ENCODE measurements around the gene SPATA32.
"Not testable (repeated sequence)": the region's sequence is repeated elsewhere in the genome, so short reads cannot be mapped to it uniquely, and the experiment has no call there.

SPATA32 gene

DNA sequence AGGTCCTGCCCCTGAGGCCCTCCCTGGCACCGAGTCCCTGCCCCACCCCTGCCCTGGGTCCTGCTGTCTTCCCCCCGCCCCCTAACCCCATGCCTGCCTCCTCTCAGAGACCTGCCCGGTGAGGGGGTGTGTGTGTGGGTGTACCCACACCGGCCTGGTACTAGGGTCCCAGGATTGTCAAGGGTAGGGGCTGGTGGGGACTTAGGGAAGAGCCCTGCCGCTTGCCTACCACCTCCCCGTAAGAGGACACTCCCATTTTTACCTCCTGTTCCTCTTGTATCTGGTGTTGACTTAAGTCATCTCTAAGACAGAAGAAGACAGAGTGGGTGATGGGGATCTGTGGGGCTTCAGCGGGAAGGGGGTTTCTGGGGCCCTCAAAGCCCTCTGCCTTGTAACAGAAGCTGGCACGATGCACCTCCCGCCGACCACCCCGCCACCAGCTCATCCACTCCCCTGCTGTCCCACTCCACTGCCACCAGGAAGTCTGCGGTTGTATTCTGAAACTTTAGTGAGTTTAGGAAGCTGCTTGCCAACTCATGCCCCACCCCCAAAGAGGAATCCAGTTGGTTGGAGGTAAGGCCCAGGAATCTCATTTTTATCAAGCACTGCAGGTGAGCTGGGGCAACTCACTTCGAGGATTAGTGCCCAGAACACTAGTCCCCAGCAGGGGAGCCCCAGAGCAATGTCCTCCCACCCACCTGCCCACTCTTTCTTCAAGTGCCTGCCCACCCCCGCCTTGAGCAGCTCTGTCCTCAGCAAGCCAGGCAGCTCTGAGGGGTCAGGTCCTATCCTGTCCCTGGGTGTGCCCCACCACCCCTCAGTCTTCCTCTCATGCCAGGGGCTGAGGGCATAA, 5.6 kb downstream of the SPATA32 start:
- Histone ChIP-seq H3K4me1 (ENCODE audit: insufficient read depth, low read length) (peaks cover 13% of the 10 kb centered on the region), H3K27me3 (ENCODE audit: insufficient read depth, low read length) (peaks cover 5% of the 10 kb centered on the region), H3K27ac (ENCODE audit: low read depth, low read length) (no peak overlapping the region), H3K36me3 (ENCODE audit: insufficient read depth, low read length) (no peaks in the 10 kb centered on the region), H3K9me3 (ENCODE audit: insufficient read depth, low read depth, low read length) (no peaks in the 10 kb centered on the region), H3K9ac (ENCODE audit: low read depth, low read length) (no peak overlapping the region), H3K4me3 (ENCODE audit: low read length) (no peak overlapping the region; the same call in 1 of the 2 replicates)
- 75% methylated on average over 9 of the region's 14 CpGs for WGBS

DNA sequence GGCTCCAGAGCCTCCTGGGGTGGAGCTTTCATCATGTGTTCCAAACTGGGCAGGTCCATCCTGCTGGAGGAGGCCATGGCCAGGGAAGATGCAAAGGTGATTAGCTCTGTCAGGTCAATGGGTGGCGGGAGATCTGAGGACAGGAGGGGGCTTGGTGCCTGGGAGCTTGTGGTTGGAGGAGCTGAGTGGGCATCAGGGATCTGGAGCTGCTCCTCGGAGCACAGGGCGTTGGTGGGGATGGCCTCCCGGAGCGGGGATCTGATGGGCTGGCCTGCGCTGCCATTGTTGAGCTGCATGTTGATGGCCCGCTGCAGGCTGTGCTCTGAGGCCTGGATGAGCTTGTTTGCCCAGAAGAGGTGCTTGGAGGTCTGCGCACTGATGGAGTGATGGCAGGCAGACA, 6.5 kb downstream of the SPATA32 start:
- 94% methylated on average over 8 of the region's 8 CpGs for WGBS
- H3K9ac ChIP-seq (ENCODE audit: low read depth, low read length), result no peak overlapping the region

DNA sequence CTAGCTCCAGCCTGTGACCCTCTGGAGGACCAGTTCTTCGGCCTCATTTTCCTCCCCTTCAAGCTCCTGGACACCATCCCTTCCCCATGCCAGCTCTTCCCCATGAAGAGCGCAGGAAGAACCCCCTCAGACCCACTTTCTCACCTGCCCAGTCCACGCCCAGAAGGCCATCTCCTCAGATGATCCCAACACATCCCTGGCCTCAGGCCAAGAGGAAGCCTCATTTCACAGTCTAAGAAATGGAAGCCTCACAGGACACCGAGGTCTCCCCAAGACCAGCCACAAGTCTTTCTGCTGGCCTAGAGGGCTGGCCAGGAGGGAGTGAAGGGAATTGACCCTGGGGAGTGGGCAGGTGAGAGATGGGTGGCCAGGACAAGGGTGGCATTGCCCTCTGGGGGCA, 8.0 kb downstream of the SPATA32 start:
- no peaks in the 10 kb centered on the region for H3K9me3 ChIP-seq (ENCODE audit: insufficient read depth, low read depth, low read length)
- no peak overlapping the region for H3K4me3 ChIP-seq (ENCODE audit: low read length)
- WGBS, result 93% methylated on average over 4 of the region's 4 CpGs
- H3K36me3 ChIP-seq (ENCODE audit: insufficient read depth, low read length), result peaks cover 15% of the 10 kb centered on the region
- no peak overlapping the region for H3K9ac ChIP-seq (ENCODE audit: low read depth, low read length)
- H3K4me1 ChIP-seq (ENCODE audit: insufficient read depth, low read length), result peaks cover 13% of the 10 kb centered on the region
- H3K27ac ChIP-seq (ENCODE audit: low read depth, low read length), result no peak overlapping the region
- no peaks in the 10 kb centered on the region; the same call in 1 of the 2 replicates for H3K27me3 ChIP-seq (ENCODE audit: insufficient read depth, low read length)

More for the DNA sequence above, 6.5 kb downstream of the SPATA32 start:
- Histone ChIP-seq H3K4me3 (ENCODE audit: low read length) (no peak overlapping the region), H3K27ac (ENCODE audit: low read depth, low read length) (no peak overlapping the region), H3K36me3 (ENCODE audit: insufficient read depth, low read length) (peaks cover 6% of the 10 kb centered on the region; the same call in 1 of the 2 replicates), H3K4me1 (ENCODE audit: insufficient read depth, low read length) (peaks cover 10% of the 10 kb centered on the region), H3K9me3 (ENCODE audit: insufficient read depth, low read depth, low read length) (no peaks in the 10 kb centered on the region), H3K27me3 (ENCODE audit: insufficient read depth, low read length) (no peaks in the 10 kb centered on the region; the same call in 1 of the 2 replicates)

DNA sequence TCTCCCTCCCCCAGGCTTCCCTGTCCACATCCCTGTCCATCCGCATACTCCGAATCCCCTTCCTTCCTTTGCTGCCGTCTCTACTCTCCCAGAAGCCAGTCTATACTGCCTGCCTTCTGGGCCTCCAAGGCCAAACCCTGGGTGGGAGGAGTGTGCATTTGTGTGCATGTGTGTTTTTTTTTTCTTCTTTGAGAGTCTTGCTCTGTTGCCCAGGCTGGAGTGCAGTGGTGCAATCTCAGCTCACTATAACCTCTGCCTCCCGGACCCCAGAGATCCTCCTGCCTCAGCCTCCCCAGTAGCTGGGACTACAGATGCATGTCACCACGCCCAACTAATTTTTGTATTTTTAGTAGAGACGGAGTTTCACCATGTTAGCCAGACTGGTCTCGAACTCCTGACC, 8.7 kb downstream of the SPATA32 start:
- H3K9me3 ChIP-seq (ENCODE audit: insufficient read depth, low read depth, low read length); H3K27ac ChIP-seq (ENCODE audit: low read depth, low read length); H3K9ac ChIP-seq (ENCODE audit: low read depth, low read length); H3K27me3 ChIP-seq (ENCODE audit: insufficient read depth, low read length); H3K4me3 ChIP-seq (ENCODE audit: low read length): not testable (repeated sequence)
- 92% methylated on average over 7 of the region's 7 CpGs for WGBS
- H3K4me1 ChIP-seq (ENCODE audit: insufficient read depth, low read length), result peaks cover 19% of the 10 kb centered on the region
- H3K36me3 ChIP-seq (ENCODE audit: insufficient read depth, low read length), result peaks cover 15% of the 10 kb centered on the region

DNA sequence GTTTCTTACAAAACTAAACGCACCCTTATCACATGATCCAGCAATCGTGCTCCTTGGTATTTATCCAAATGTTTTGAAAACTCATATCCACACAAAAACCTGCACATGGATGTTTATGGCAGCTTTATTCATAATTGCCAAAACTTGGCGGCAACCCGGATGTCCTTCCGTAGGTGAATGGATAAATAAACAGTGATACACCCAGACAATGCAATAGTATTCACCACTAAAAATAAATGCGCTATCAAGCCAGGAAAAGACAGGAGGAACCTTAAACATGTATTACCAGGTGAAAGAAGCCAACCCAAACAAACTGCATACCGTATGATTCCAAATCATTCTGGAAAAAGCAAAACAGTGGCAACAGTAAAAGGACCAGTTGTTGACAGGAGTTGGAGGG, 10.0 kb downstream of the SPATA32 start:
- WGBS, result 99% methylated on average over 7 of the region's 7 CpGs
- Histone ChIP-seq H3K36me3 (ENCODE audit: insufficient read depth, low read length) (peaks cover 15% of the 10 kb centered on the region), H3K9ac (ENCODE audit: low read depth, low read length) (no peak overlapping the region), H3K27ac (ENCODE audit: low read depth, low read length) (no peak overlapping the region), H3K4me3 (ENCODE audit: low read length) (no peak overlapping the region), H3K9me3 (ENCODE audit: insufficient read depth, low read depth, low read length) (no peaks in the 10 kb centered on the region), H3K4me1 (ENCODE audit: insufficient read depth, low read length) (peaks cover 17% of the 10 kb centered on the region), H3K27me3 (ENCODE audit: insufficient read depth, low read length) (no peaks in the 10 kb centered on the region; the same call in 1 of the 2 replicates)

DNA sequence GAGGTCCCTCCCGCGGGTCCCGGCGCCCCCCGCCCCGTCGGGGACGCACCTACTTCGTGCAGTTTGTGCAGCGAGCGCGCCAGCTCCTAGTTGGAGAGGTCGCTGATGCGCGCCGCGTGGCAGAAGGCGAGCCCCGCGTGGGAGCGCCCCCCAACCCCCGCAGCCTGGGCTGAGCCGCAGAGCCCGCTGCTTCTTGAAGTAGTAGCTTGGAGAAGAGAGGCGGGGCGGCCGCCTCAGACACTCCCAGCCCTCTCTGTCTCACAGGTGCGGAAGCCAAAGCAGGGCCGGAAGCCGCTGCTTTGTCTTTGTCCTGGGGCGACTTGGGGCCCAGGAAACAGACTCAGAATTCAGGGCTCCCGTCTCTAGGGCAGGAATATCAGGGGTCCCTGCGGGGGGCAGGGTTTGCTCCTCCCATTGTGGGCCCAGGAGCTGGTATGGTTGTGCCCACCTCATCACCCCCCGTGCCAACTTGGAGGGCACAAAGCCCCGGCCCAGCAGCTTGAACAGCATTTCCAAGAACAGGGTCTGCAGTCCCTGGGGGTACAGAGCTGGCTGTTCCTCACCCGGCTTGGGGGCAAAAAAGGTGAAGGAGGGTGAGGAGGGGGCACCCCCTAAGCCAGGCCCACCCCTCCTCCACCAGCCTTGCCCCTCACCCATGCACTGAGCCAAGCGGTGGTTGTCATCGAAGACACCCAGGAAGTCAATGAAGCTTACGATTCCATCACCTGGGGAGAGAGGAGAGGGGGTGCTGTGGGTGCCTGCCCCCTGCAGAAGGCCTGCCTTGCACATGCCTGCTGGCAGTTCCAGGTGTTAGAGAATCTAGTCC, 13.5 kb downstream of the SPATA32 start:
- 10% methylated on average over 39 of the region's 39 CpGs for WGBS
- peaks cover 4% of the 10 kb centered on the region; the same call in 1 of the 2 replicates for H3K27me3 ChIP-seq (ENCODE audit: insufficient read depth, low read length)
- H3K4me3 ChIP-seq (ENCODE audit: low read length), result peak overlapping the region; percentile 69
- peaks cover 14% of the 10 kb centered on the region for H3K4me1 ChIP-seq (ENCODE audit: insufficient read depth, low read length)
- peak overlapping the region; percentile 93 for H3K9ac ChIP-seq (ENCODE audit: low read depth, low read length)
- H3K27ac ChIP-seq (ENCODE audit: low read depth, low read length), result peak overlapping the region; percentile 93
- H3K9me3 ChIP-seq (ENCODE audit: insufficient read depth, low read depth, low read length), result no peaks in the 10 kb centered on the region
- H3K36me3 ChIP-seq (ENCODE audit: insufficient read depth, low read length), result peaks cover 15% of the 10 kb centered on the region

DNA sequence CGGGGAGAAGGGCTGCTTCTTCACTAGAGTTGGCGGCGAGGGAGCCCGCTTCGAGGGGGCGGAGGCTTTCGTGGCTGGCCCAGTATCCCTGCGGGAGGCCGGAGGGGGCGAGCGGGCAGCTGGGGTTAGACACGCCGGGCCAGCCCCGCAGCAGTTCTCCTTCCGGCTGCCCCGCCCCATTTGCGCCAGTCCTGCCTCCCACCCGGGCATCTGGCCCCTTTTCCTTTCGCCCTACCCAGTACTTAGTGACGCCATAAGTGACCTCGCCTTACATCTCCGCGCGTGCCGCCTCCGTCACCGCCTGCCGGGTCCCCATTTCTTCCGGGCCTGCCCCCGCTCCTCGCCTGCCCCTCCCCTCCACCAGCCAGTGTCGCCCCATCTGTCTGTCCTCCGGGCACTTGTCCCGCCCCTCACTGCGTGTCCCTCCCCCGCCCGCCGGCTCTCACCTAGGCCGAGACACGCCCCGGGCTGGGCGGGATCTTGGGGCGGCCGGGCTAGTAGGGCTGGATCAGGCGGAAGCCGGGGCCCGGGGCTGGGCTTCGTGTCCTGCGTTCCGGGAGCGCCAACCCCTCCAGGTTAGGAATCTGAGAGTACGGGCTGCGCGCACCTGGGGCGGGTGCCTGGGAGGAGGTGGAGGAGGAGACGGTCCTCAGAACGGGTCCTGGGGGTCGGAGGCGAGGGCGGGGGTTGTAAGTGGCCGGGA, 14.3 kb downstream of the SPATA32 start:
- Histone ChIP-seq H3K27ac (ENCODE audit: low read depth, low read length) (peak overlapping the region; percentile 93), H3K4me3 (ENCODE audit: low read length) (peak overlapping the region; percentile 69), H3K9me3 (ENCODE audit: insufficient read depth, low read depth, low read length) (no peaks in the 10 kb centered on the region), H3K9ac (ENCODE audit: low read depth, low read length) (peak overlapping the region; percentile 93), H3K4me1 (ENCODE audit: insufficient read depth, low read length) (peaks cover 14% of the 10 kb centered on the region), H3K36me3 (ENCODE audit: insufficient read depth, low read length) (peaks cover 15% of the 10 kb centered on the region), H3K27me3 (ENCODE audit: insufficient read depth, low read length) (peaks cover 5% of the 10 kb centered on the region; the same call in 1 of the 2 replicates)
- WGBS, result under 1% methylated on average over 61 of the region's 61 CpGs

DNA sequence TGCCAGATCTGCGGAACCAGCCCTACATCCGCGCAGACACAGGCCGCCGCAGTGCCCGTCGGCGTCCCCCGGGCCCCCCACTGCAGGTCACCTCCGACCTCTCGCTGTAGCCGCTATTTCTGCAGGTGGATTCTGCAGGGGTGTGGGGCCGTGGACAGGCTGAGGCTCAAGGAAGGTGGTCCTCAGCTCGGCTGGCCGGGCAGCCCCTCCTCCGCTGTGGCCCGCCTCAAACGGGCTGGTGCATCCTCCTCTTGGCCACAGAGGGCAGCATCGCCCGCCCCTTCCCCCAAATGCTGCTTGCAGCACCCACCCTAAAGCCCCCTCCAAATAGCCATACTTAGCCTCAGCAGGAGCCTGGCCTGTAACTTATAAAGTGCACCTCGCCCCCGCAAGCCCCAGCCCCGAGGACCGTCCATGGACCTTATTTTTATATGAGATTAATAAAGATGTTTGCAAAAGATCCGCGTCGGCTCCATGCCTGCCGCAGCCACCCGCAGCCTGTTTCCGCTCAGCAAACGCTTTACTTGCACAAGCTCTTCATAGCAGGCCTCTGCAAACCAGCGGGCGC, 14.9 kb downstream of the SPATA32 start:
- Histone ChIP-seq H3K27ac (ENCODE audit: low read depth, low read length) (peak overlapping the region; percentile 93; the same call in 1 of the 2 replicates), H3K36me3 (ENCODE audit: insufficient read depth, low read length) (peaks cover 15% of the 10 kb centered on the region)
- WGBS, result 5% methylated on average over 33 of the region's 33 CpGs

DNA sequence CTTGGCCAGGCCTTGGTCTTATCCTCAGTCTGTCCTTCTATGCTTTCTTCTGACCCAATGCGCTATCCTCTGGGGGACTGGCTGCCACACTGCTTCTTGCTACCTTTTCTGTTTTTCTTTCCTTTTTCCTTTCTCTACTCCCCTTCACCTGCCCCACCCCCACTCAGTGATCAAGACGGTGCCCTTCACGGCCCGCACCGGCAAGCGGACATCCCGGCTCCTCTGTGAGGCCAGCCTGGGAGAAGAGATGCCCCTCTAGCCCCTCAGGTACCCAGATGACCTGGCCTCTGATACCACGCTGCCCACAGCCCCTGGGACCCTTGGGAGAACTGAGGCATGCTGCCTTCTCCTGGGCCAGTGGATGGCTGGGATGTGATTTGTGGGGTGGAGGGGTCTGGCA, 15.6 kb downstream of the SPATA32 start:
- Histone ChIP-seq H3K36me3 (ENCODE audit: insufficient read depth, low read length) (peaks cover 15% of the 10 kb centered on the region), H3K27ac (ENCODE audit: low read depth, low read length) (no peak overlapping the region)

More for the DNA sequence above, 14.9 kb downstream of the SPATA32 start:
- Histone ChIP-seq H3K4me1 (ENCODE audit: insufficient read depth, low read length) (peaks cover 14% of the 10 kb centered on the region), H3K4me3 (ENCODE audit: low read length) (peak overlapping the region; percentile 69), H3K9me3 (ENCODE audit: insufficient read depth, low read depth, low read length) (no peaks in the 10 kb centered on the region), H3K27me3 (ENCODE audit: insufficient read depth, low read length) (peaks cover 5% of the 10 kb centered on the region; the same call in 1 of the 2 replicates), H3K9ac (ENCODE audit: low read depth, low read length) (peak overlapping the region; percentile 57)

DNA sequence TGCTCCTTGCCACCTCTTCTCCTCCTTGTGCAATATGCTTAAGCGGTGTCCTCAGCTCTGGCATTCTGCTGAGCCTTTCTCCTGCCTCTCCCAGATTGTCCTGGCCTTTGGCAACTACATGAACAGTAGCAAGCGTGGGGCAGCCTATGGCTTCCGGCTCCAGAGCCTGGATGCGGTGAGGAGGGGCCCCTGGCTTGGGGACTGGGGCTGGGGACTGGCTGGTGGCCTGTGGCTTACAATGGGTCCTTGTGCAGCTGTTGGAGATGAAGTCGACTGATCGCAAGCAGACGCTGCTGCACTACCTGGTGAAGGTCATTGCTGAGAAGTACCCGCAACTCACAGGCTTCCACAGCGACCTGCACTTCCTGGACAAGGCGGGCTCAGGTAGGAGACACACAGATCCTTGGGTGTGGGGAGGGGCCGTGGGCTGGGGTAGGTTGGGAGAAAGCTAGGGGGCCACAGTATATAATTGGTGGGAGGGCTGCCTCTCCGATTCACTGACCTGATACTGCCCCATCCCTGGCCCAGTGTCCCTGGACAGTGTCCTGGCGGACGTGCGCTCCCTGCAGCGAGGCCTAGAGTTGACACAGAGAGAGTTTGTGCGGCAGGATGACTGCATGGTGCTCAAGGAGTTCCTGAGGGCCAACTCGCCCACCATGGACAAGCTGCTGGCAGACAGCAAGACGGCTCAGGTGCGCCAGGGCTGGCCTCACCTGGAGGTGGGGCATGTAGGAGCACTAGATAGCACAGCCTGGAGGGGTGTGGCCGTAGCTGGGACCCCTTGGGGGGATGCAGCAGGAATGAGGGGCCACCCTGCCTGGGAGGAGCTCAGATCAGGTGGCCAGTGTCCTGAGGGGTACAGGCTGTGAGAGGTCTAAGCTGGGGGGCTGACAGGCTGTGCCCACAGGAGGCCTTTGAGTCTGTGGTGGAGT, 16.9 kb downstream of the SPATA32 start:
- no peak overlapping the region for H3K4me3 ChIP-seq (ENCODE audit: low read length)
- H3K9ac ChIP-seq (ENCODE audit: low read depth, low read length), result no peak overlapping the region
- H3K4me1 ChIP-seq (ENCODE audit: insufficient read depth, low read length), result peaks cover 19% of the 10 kb centered on the region
- H3K36me3 ChIP-seq (ENCODE audit: insufficient read depth, low read length), result peaks cover 6% of the 10 kb centered on the region
- H3K9me3 ChIP-seq (ENCODE audit: insufficient read depth, low read depth, low read length), result no peaks in the 10 kb centered on the region
- 93% methylated on average over 21 of the region's 21 CpGs for WGBS
- H3K27ac ChIP-seq (ENCODE audit: low read depth, low read length), result no peak overlapping the region
- H3K27me3 ChIP-seq (ENCODE audit: insufficient read depth, low read length), result peaks cover 21% of the 10 kb centered on the region

More for the DNA sequence above, 15.6 kb downstream of the SPATA32 start:
- Histone ChIP-seq H3K27me3 (ENCODE audit: insufficient read depth, low read length) (peaks cover 8% of the 10 kb centered on the region), H3K4me1 (ENCODE audit: insufficient read depth, low read length) (peaks cover 14% of the 10 kb centered on the region), H3K9me3 (ENCODE audit: insufficient read depth, low read depth, low read length) (no peaks in the 10 kb centered on the region), H3K9ac (ENCODE audit: low read depth, low read length) (peak overlapping the region; percentile 57), H3K4me3 (ENCODE audit: low read length) (peak overlapping the region; percentile 69)
- 73% methylated on average over 8 of the region's 8 CpGs for WGBS
